Measurements from ENCODE around the gene MRGPRF.

DNA sequence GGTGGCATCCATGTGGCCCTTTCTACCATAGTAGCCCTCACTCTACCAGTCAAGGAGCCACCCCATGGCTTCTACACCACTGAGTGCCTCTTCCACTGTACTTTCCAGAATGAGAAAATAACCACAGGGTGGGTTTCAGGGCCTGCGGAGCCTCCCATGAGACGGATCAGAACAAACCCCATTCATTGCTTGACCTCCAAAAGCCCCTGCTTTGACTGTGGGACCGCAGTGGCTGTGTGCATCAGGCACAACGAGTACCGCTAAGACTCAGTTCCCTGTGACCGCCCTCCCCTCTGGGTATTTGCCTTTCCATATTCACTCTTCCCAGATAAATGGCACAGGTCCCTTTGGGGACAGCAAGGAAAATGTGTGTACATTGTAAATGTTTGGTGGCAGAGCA lies 11.5 kb upstream of the MRGPRF start:
- TF ChIP-seq GFI1B (tag by site-specific recombination; IDR thresholded peaks at IDR 0.05) (no peak), ZBTB8A (tag by site-specific recombination; IDR thresholded peaks at IDR 0.05) (no peak), RBAK (tag by site-specific recombination; IDR thresholded peaks at IDR 0.05) (no peak), ZNF10 (tag by site-specific recombination; IDR thresholded peaks at IDR 0.05) (no peak), ZNF335 (tag by site-specific recombination; conservative IDR thresholded peaks at IDR 0.05) (no peak), ZFP3 (tag by site-specific recombination; IDR thresholded peaks at IDR 0.05; ENCODE audit: low read depth) (no peak)
- TF ChIP-seq, protein P1, sequence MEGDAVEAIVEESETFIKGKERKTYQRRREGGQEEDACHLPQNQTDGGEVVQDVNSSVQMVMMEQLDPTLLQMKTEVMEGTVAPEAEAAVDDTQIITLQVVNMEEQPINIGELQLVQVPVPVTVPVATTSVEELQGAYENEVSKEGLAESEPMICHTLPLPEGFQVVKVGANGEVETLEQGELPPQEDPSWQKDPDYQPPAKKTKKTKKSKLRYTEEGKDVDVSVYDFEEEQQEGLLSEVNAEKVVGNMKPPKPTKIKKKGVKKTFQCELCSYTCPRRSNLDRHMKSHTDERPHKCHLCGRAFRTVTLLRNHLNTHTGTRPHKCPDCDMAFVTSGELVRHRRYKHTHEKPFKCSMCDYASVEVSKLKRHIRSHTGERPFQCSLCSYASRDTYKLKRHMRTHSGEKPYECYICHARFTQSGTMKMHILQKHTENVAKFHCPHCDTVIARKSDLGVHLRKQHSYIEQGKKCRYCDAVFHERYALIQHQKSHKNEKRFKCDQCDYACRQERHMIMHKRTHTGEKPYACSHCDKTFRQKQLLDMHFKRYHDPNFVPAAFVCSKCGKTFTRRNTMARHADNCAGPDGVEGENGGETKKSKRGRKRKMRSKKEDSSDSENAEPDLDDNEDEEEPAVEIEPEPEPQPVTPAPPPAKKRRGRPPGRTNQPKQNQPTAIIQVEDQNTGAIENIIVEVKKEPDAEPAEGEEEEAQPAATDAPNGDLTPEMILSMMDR (tag by site-specific recombination; IDR thresholded peaks at IDR 0.05): no peak
- TF ChIP-seq, protein P2, sequence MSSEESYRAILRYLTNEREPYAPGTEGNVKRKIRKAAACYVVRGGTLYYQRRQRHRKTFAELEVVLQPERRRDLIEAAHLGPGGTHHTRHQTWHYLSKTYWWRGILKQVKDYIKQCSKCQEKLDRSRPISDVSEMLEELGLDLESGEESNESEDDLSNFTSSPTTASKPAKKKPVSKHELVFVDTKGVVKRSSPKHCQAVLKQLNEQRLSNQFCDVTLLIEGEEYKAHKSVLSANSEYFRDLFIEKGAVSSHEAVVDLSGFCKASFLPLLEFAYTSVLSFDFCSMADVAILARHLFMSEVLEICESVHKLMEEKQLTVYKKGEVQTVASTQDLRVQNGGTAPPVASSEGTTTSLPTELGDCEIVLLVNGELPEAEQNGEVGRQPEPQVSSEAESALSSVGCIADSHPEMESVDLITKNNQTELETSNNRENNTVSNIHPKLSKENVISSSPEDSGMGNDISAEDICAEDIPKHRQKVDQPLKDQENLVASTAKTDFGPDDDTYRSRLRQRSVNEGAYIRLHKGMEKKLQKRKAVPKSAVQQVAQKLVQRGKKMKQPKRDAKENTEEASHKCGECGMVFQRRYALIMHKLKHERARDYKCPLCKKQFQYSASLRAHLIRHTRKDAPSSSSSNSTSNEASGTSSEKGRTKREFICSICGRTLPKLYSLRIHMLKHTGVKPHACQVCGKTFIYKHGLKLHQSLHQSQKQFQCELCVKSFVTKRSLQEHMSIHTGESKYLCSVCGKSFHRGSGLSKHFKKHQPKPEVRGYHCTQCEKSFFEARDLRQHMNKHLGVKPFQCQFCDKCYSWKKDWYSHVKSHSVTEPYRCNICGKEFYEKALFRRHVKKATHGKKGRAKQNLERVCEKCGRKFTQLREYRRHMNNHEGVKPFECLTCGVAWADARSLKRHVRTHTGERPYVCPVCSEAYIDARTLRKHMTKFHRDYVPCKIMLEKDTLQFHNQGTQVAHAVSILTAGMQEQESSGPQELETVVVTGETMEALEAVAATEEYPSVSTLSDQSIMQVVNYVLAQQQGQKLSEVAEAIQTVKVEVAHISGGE (tag by site-specific recombination; conservative IDR thresholded peaks at IDR 0.05; ENCODE audit: low read depth): no peak
- TF ChIP-seq, protein P3, sequence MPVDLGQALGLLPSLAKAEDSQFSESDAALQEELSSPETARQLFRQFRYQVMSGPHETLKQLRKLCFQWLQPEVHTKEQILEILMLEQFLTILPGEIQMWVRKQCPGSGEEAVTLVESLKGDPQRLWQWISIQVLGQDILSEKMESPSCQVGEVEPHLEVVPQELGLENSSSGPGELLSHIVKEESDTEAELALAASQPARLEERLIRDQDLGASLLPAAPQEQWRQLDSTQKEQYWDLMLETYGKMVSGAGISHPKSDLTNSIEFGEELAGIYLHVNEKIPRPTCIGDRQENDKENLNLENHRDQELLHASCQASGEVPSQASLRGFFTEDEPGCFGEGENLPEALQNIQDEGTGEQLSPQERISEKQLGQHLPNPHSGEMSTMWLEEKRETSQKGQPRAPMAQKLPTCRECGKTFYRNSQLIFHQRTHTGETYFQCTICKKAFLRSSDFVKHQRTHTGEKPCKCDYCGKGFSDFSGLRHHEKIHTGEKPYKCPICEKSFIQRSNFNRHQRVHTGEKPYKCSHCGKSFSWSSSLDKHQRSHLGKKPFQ (tag by site-specific recombination; IDR thresholded peaks at IDR 0.05): no peak
- TF ChIP-seq, protein P4, sequence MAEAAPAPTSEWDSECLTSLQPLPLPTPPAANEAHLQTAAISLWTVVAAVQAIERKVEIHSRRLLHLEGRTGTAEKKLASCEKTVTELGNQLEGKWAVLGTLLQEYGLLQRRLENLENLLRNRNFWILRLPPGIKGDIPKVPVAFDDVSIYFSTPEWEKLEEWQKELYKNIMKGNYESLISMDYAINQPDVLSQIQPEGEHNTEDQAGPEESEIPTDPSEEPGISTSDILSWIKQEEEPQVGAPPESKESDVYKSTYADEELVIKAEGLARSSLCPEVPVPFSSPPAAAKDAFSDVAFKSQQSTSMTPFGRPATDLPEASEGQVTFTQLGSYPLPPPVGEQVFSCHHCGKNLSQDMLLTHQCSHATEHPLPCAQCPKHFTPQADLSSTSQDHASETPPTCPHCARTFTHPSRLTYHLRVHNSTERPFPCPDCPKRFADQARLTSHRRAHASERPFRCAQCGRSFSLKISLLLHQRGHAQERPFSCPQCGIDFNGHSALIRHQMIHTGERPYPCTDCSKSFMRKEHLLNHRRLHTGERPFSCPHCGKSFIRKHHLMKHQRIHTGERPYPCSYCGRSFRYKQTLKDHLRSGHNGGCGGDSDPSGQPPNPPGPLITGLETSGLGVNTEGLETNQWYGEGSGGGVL (tag by site-specific recombination; IDR thresholded peaks at IDR 0.05): no peak
